Panc1 (cell line): ENCODE data around the gene CCDC92B. TPM values are rescaled to one million over a fixed set of nuclear protein-coding genes. Genes with fewer than 3 reads are reported as not detected.
"Not testable (repeated sequence)": the region's sequence is repeated elsewhere in the genome, so short reads cannot be mapped to it uniquely, and the experiment has no call there.

Experiments used
- ATAC-seq: fragments of 200-7000 bp; cut with Tn5 transposase; 2 replicates; pipeline ENCODE4 v1.9.1; 2020; ENCODE audit warnings: mild to moderate bottlenecking, moderate library complexity
- BruUV-seq: library from RNA; stranded (reverse); fragments of 400-500 nt; replicated peaks from 2 replicates; lab custom pipeline; 2021; lab: Mats Ljungman, UMichigan
- CTCF ChIA-PET: fragments of 300-600 bp; sonication (Branson Sonifier 250); formaldehyde crosslinking; loops from one replicate; lab custom pipeline; 2022; ENCODE audit warnings: antibody characterized with exemption; lab: Charles Lee
- POLR2A ChIA-PET: fragments of 300-600 bp; sonication (Branson Sonifier 250); formaldehyde crosslinking; loops from one replicate; lab custom pipeline; 2022; ENCODE audit warnings: antibody characterized with exemption; lab: Charles Lee
- DNase-seq: peaks from one replicate; pipeline ENCODE4 v3.0.0-alpha.2; 2010; ENCODE audit warnings: low read depth, low spot score
- H3K27ac ChIP-seq: 2 replicates; pipeline ENCODE4 v1.5.1; 2011; ENCODE audit warnings: mild to moderate bottlenecking, low read length, inconsistent platforms
- H3K27me3 ChIP-seq: fragments of 200-500 bp; sonication (Bioruptor generic); 2 replicates; pipeline ENCODE4 v1.6.0; 2014; ENCODE audit warnings: low read length, inconsistent platforms; ENCODE audit not compliant: control insufficient read depth, insufficient read depth
- H3K36me3 ChIP-seq: fragments of 200-500 bp; sonication (Bioruptor generic); 2 replicates; pipeline ENCODE4 v1.5.1; 2014; ENCODE audit warnings: inconsistent platforms, mild to moderate bottlenecking, low read length, moderate library complexity; ENCODE audit not compliant: control insufficient read depth, insufficient read depth
- H3K4me1 ChIP-seq: 2 replicates; pipeline ENCODE4 v1.5.1; 2011; ENCODE audit warnings: inconsistent platforms, mild to moderate bottlenecking, low read length, moderate library complexity; ENCODE audit not compliant: control insufficient read depth, insufficient read depth
- H3K4me3 ChIP-seq, 2 experiments: 2 replicates each; pipeline ENCODE4 v1.5.1; 2011 to 2012; ENCODE audit warnings: low read depth in 2 of 2, low read length in 2 of 2, mild to moderate bottlenecking in 2 of 2, inconsistent platforms in 1 of 2, moderate library complexity in 1 of 2
- H3K9me3 ChIP-seq: fragments of 200-500 bp; sonication (Bioruptor generic); 2 replicates; pipeline ENCODE4 v1.5.1; 2014; ENCODE audit warnings: low read depth, mild to moderate bottlenecking, inconsistent platforms, low read length, moderate library complexity; ENCODE audit not compliant: control insufficient read depth, insufficient read depth
- POLR2AphosphoS5 ChIP-seq: IDR thresholded peaks from 2 replicates; pipeline ENCODE4 v1.6.1; 2012; ENCODE audit warnings: mild to moderate bottlenecking, low read depth, low read length, moderate library complexity
- TCF7L2 ChIP-seq: IDR thresholded peaks from 2 replicates; pipeline ENCODE4 v1.6.1; 2011; ENCODE audit warnings: mild to moderate bottlenecking, low read depth, low read length, inconsistent platforms
- in situ Hi-C: cut with HindIII; loops from 2 replicates; pipeline ENCODE4 v1.10.0; 2016; ENCODE audit warnings: low sequenced_read_pairs, low pct_unique_long_range_greater_than_20kb
- intact Hi-C: fragments of 100-400 bp; cut with micrococcal nuclease; formaldehyde crosslinking; loops from one replicate; pipeline ENCODE4 v1.10.0; 2022; ENCODE audit not compliant: unreplicated experiment
- total RNA-seq: library from RNA; stranded (reverse); gene quantifications from one replicate; pipeline ENCODE4 v1.2.1, GENCODE V29; 2021; ENCODE audit not compliant: unreplicated experiment
- TF ChIP-seq, protein P1 (sequence below), 2 experiments: IDR thresholded peaks; 2 replicates each; pipeline ENCODE4 v1.6.1; 2011 to 2012; ENCODE audit warnings: low read depth in 2 of 2, control low read depth in 1 of 2, low read length in 1 of 2, mild to moderate bottlenecking in 1 of 2, moderate library complexity in 1 of 2; ENCODE audit not compliant: insufficient read depth in 1 of 2
- TF ChIP-seq, protein P2 (sequence below): fragments of 450-650 bp; IDR thresholded peaks from 2 replicates; pipeline ENCODE4 v1.5.1; 2017; ENCODE audit warnings: mild to moderate bottlenecking

Gene CCDC92B
- total RNA-seq, 1 experiment from 2014 or later, result 0.51 TPM

DNA sequence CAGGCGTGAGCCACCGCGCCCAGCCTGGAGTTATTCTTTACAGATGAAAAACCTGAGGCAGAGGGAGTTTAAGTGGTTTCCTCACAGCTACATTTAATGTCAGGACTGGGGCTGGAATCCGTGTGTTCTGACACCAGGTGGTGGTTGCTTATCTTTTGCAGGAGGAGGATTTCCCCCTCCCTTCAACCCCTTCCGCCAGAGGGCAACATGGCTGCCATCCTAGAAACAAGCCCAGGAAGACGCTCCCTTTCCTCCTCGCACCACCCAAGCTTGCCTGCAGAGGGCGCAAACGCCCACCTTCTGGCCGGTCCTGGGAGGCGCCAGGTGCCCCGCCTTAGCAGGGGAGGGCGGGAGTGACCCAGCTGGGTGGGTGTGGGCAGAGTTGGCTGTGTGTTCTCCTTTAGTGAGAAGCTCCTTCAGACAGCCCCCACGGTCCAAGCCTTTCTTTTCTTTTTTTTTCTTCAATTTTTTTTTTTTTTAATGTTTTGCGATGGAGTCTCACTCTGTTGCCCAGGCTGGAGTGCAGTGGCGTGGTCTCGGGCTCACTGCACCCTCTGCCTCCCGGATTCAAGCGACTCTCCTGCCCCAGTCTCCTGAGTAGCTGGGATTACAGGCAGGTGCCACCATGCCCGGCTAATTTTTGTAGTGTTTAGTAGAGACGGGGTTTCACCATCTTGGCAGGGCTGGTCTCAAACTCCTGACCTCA lies 36.9 kb upstream of the CCDC92B start:
- no peaks in the 10 kb centered on the region for H3K9me3 ChIP-seq
- peak overlapping the region in 1 of 2 experiments; percentile 6; a peak in 1 of 4 replicates for H3K4me3 ChIP-seq
- ChIA-PET CTCF (interaction anchor here (0.6 to 1.0 kb wide), 9 partner anchors 43 to 1684 kb away, joined by 3 to 13 read pairs (median 6); no protein-coding TSS in a partner anchor), POLR2A (interaction anchor here (0.5 to 0.6 kb wide), 2 partner anchors 29 to 41 kb away, joined by 4 to 8 read pairs; no protein-coding TSS in a partner anchor)
- TF ChIP-seq TCF7L2, result no peak
- TF ChIP-seq, protein P1, sequence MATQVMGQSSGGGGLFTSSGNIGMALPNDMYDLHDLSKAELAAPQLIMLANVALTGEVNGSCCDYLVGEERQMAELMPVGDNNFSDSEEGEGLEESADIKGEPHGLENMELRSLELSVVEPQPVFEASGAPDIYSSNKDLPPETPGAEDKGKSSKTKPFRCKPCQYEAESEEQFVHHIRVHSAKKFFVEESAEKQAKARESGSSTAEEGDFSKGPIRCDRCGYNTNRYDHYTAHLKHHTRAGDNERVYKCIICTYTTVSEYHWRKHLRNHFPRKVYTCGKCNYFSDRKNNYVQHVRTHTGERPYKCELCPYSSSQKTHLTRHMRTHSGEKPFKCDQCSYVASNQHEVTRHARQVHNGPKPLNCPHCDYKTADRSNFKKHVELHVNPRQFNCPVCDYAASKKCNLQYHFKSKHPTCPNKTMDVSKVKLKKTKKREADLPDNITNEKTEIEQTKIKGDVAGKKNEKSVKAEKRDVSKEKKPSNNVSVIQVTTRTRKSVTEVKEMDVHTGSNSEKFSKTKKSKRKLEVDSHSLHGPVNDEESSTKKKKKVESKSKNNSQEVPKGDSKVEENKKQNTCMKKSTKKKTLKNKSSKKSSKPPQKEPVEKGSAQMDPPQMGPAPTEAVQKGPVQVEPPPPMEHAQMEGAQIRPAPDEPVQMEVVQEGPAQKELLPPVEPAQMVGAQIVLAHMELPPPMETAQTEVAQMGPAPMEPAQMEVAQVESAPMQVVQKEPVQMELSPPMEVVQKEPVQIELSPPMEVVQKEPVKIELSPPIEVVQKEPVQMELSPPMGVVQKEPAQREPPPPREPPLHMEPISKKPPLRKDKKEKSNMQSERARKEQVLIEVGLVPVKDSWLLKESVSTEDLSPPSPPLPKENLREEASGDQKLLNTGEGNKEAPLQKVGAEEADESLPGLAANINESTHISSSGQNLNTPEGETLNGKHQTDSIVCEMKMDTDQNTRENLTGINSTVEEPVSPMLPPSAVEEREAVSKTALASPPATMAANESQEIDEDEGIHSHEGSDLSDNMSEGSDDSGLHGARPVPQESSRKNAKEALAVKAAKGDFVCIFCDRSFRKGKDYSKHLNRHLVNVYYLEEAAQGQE (IDR thresholded peaks at IDR 0.05; ENCODE audit: insufficient read depth in 1 of 2, low read depth in 2 of 2, low read length in 1 of 2), result 0 out of 4 replicates have a peak, but pooled peaks of 1 of the 2 experiments have one; percentile 18
- TF ChIP-seq, protein P2, sequence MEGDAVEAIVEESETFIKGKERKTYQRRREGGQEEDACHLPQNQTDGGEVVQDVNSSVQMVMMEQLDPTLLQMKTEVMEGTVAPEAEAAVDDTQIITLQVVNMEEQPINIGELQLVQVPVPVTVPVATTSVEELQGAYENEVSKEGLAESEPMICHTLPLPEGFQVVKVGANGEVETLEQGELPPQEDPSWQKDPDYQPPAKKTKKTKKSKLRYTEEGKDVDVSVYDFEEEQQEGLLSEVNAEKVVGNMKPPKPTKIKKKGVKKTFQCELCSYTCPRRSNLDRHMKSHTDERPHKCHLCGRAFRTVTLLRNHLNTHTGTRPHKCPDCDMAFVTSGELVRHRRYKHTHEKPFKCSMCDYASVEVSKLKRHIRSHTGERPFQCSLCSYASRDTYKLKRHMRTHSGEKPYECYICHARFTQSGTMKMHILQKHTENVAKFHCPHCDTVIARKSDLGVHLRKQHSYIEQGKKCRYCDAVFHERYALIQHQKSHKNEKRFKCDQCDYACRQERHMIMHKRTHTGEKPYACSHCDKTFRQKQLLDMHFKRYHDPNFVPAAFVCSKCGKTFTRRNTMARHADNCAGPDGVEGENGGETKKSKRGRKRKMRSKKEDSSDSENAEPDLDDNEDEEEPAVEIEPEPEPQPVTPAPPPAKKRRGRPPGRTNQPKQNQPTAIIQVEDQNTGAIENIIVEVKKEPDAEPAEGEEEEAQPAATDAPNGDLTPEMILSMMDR, result peak; percentile 96
- no TSS peak for BruUV-seq
- in situ Hi-C loops (no loop called here), intact Hi-C loops (no loop called here)
- H3K36me3 ChIP-seq, result no peaks in the 10 kb centered on the region
- no peak overlapping the region for H3K27ac ChIP-seq
- H3K4me1 ChIP-seq, result no peaks in the 10 kb centered on the region
- H3K27me3 ChIP-seq, result no peaks in the 10 kb centered on the region
- DNase-seq, result peak; percentile 85
- ATAC-seq, result peak; percentile 97

DNA sequence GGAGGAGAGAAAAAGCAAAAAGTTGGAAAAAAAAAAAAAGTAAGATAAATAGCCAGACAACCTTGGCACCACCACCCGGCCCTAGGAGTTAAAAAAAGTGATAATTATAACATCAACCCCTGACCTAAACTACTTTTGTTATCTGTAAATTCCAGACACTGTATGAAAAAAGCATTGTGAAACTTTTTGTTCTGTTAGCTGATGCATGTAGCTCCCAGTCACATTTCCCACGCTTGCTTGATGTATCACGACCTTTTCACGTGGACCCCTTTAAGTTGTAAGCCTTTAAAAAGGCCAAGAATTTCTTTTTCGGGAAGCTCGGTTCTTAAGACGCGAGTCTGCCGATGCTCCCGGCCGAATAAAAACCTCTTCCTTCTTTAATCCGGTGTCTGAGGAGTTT lies 35.9 kb upstream of the CCDC92B start:
- H3K9me3 ChIP-seq, H3K4me1 ChIP-seq, H3K4me3 ChIP-seq, BruUV-seq, H3K36me3 ChIP-seq, DNase-seq, CTCF ChIA-PET, in situ Hi-C loops, POLR2A ChIA-PET, H3K27ac ChIP-seq, intact Hi-C loops, H3K27me3 ChIP-seq, ATAC-seq: not testable (repeated sequence)

DNA sequence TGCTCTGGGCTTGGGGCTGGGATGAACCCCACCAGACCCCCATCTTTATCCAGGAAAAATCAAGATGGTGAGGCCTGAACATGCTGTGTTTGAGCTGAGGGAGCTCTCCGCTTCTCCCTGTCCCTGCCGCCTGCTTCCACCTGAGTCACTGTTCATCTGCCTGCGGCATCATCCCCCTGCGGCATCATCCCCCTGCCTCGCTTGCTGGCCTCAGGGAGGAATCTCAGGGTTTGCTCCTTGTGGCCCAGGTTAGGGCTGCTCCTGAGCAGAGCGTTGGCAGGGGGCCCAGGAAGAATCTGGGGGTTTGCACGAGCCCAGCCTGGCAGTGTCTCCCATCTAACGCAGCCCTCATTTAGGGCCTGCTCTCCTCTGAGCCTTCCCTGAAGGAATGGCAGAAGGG lies 35.4 kb upstream of the CCDC92B start:
- POLR2A ChIA-PET, result no interaction called here
- intact Hi-C loops (no loop called here), in situ Hi-C loops (no loop called here)
- no peak for TF ChIP-seq TCF7L2
- TF ChIP-seq, protein P1 (IDR thresholded peaks at IDR 0.05; ENCODE audit: insufficient read depth in 1 of 2, low read depth in 2 of 2, low read length in 1 of 2), result no peak
- TF ChIP-seq POLR2AphosphoS5, result no peak
- TF ChIP-seq, protein P2, result no peak
- ATAC-seq (no peak), DNase-seq (no peak)
- H3K27ac ChIP-seq, result no peak overlapping the region
- no peaks in the 10 kb centered on the region for H3K9me3 ChIP-seq
- CTCF ChIA-PET, result no interaction called here
- no peaks in the 10 kb centered on the region for H3K36me3 ChIP-seq
- no peak overlapping the region for H3K4me3 ChIP-seq
- no peaks in the 10 kb centered on the region for H3K4me1 ChIP-seq
- BruUV-seq, result no TSS peak
- no peaks in the 10 kb centered on the region for H3K27me3 ChIP-seq
